ENCODE measurements around the gene JPH4. TPM values are rescaled to one million over a fixed set of nuclear protein-coding genes. Genes with fewer than 3 reads are reported as not detected.
"Not testable (repeated sequence)": the region's sequence is repeated elsewhere in the genome, so short reads cannot be mapped to it uniquely, and the experiment has no call there.

The JPH4 gene
- total RNA-seq, 4 donors from 2014 or later = 0.27 to 0.48 TPM; not detected in 2

- H3K4me1 ChIP-seq = peaks cover 0 to 11% (median 0%) of the 10 kb centered on the region in 4 donors
- no peak overlapping the region for H3K27ac ChIP-seq
- H3K9me3 ChIP-seq = no peaks in the 10 kb centered on the region
- intact Hi-C loops (cut with DNase I; ENCODE audit: low total_unique reads) (no loop called here), in situ Hi-C loops (cut with MboI; ENCODE audit: low pct_ligation_motif_present in 1 of 4, low pct_unique_long_range_greater_than_20kb in 1 of 4, low sequenced_read_pairs in 3 of 4) (no loop called here)
- no peak for DNase-seq
- no peak for TF ChIP-seq POLR2AphosphoS5 (IDR thresholded peaks at IDR 0.05)
- peak; percentile 63 to 77 (median 70) for TF ChIP-seq CTCF (IDR thresholded peaks at IDR 0.05)
- no peak for TF ChIP-seq POLR2A (IDR thresholded peaks at IDR 0.05)
- TF ChIP-seq EP300 (IDR thresholded peaks at IDR 0.05; ENCODE audit: low read depth) = no peak
- no peaks in the 10 kb centered on the region for H3K27me3 ChIP-seq
- H3K4me3 ChIP-seq = no peak overlapping the region
- no peaks in the 10 kb centered on the region for H3K36me3 ChIP-seq
- WGBS, 2 donors (ENCODE audit: low coverage in 1 of 2) = 24 to 51% methylated on average over 3 to 10 of the region's 10 CpGs
Observed at GRCh38 chr14:23539248-23540140, 39.1 kb downstream of the JPH4 start.

DNA sequence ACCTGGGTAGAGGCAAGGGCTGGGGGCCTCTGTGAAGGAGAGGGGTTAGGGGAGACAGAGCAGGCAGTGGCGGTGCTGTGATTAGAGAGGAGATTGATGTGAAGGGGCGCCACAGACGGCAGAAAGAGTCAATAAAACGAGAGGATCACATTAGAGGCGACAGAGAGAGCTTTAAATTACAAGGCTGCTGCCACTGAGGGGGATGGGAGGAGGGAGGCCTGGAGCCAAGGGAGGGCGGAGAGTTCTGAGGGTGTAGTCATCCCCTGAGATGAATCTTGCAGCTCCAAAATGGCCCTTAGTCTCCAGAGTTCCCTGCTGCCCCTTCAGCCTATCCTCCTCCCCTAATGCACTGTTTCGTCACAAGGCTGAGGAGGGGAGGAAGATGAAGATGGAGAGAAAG, 39.8 kb downstream of the JPH4 start:
- no peak overlapping the region for H3K4me3 ChIP-seq
- H3K4me1 ChIP-seq = peaks cover 0 to 9% (median 0%) of the 10 kb centered on the region in 4 donors
- no peaks in the 10 kb centered on the region for H3K27me3 ChIP-seq
- no peak for DNase-seq
- no peaks in the 10 kb centered on the region for H3K9me3 ChIP-seq
- intact Hi-C loops (cut with DNase I; ENCODE audit: low total_unique reads) = no loop called here
- 58 to 69% methylated on average over 7 of the region's 7 CpGs for WGBS, 2 donors (ENCODE audit: low coverage in 1 of 2)
- in situ Hi-C loops (cut with MboI; ENCODE audit: low pct_ligation_motif_present in 1 of 4, low pct_unique_long_range_greater_than_20kb in 1 of 4, low sequenced_read_pairs in 3 of 4) = no loop called here
- no peak overlapping the region for H3K27ac ChIP-seq
- H3K36me3 ChIP-seq = no peaks in the 10 kb centered on the region
- TF ChIP-seq CTCF (IDR thresholded peaks at IDR 0.05) (no peak), POLR2A (IDR thresholded peaks at IDR 0.05) (no peak), POLR2AphosphoS5 (IDR thresholded peaks at IDR 0.05) (no peak), EP300 (IDR thresholded peaks at IDR 0.05; ENCODE audit: low read depth) (no peak)

GRCh38 chr14:23538050-23538718, 40.4 kb downstream of the JPH4 start:
- 71 to 79% methylated on average over 8 to 10 of the region's 10 CpGs for WGBS, 2 donors (ENCODE audit: low coverage in 1 of 2)
- Histone ChIP-seq H3K4me1 (peaks cover 0 to 9% (median 0%) of the 10 kb centered on the region in 4 donors), H3K27ac (no peak overlapping the region), H3K36me3 (no peaks in the 10 kb centered on the region), H3K4me3 (no peak overlapping the region), H3K27me3 (no peaks in the 10 kb centered on the region), H3K9me3 (no peaks in the 10 kb centered on the region)
- in situ Hi-C loops (cut with MboI; ENCODE audit: low pct_ligation_motif_present in 1 of 4, low pct_unique_long_range_greater_than_20kb in 1 of 4, low sequenced_read_pairs in 3 of 4) = no loop called here
- intact Hi-C loops (cut with DNase I; ENCODE audit: low total_unique reads) = no loop called here
- no peak for DNase-seq
- no peak for TF ChIP-seq CTCF (IDR thresholded peaks at IDR 0.05)
- TF ChIP-seq POLR2A (IDR thresholded peaks at IDR 0.05) = no peak
- TF ChIP-seq POLR2AphosphoS5 (IDR thresholded peaks at IDR 0.05) = no peak
- TF ChIP-seq EP300 (IDR thresholded peaks at IDR 0.05; ENCODE audit: low read depth) = no peak

DNA sequence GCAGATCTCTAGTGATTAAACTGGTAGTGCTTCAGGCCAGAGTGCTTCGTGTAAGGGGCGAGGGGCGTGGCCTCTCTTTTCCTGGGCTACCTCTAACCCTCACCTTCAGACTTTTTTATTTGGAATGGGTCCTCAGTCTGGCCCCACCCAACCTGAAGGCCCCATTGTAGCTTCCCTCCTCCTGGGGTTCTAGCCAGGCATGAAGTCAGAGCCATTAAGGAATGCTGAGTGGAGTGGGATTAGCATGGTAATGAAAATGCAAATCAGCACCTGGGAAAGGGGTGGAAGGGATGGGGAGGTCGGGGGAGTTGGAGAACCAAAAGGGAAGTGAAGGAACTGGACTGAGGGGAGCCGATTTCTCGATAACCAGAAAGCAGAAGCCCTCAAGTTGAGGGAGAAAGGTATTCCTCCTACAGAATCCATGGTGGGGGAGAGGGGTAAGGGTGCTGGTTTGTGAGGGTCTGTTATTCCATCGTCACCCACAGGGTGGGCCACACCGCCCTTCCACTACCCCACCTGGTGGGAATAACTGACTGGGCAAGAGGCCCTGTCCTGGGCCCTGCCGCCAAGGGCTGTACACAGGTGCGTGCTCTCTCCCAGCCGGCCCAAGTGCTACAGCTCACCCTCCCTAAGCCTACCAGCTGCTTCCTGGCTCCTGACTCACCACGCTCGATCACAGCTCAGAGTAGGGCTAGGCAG, 41.1 kb downstream of the JPH4 start:
- H3K27me3 ChIP-seq = no peaks in the 10 kb centered on the region
- H3K27ac ChIP-seq = no peak overlapping the region
- in situ Hi-C loops (cut with MboI; ENCODE audit: low pct_ligation_motif_present in 1 of 4, low pct_unique_long_range_greater_than_20kb in 1 of 4, low sequenced_read_pairs in 3 of 4) = no loop called here
- H3K9me3 ChIP-seq = no peaks in the 10 kb centered on the region
- H3K4me3 ChIP-seq = no peak overlapping the region
- intact Hi-C loops (cut with DNase I; ENCODE audit: low total_unique reads) = no loop called here
- TF ChIP-seq POLR2A (IDR thresholded peaks at IDR 0.05) (no peak), CTCF (IDR thresholded peaks at IDR 0.05) (no peak), POLR2AphosphoS5 (IDR thresholded peaks at IDR 0.05) (no peak), EP300 (IDR thresholded peaks at IDR 0.05; ENCODE audit: low read depth) (no peak)
- H3K4me1 ChIP-seq = peaks cover 0 to 9% (median 0%) of the 10 kb centered on the region in 4 donors
- no peak for DNase-seq
- 79% methylated on average over 13 of the region's 13 CpGs; no CpG with 5 or more reads in 1 of the 2 donors for WGBS, 2 donors (ENCODE audit: low coverage in 1 of 2)
- H3K36me3 ChIP-seq = no peaks in the 10 kb centered on the region

GRCh38 chr14:23536906-23537305, 41.7 kb downstream of the JPH4 start:
- intact Hi-C loops (cut with DNase I; ENCODE audit: low total_unique reads) = not testable (repeated sequence)

More at GRCh38 chr14:23536906-23537305, 41.7 kb downstream of the JPH4 start:
- H3K9me3 ChIP-seq; in situ Hi-C loops (cut with MboI; ENCODE audit: low pct_ligation_motif_present in 1 of 4, low pct_unique_long_range_greater_than_20kb in 1 of 4, low sequenced_read_pairs in 3 of 4); H3K27ac ChIP-seq; H3K4me1 ChIP-seq; H3K4me3 ChIP-seq; H3K36me3 ChIP-seq; DNase-seq; H3K27me3 ChIP-seq: not testable (repeated sequence)
- 86 to 89% methylated on average over 5 to 6 of the region's 6 CpGs for WGBS, 2 donors (ENCODE audit: low coverage in 1 of 2)

Measured in transverse colon (tissue), 4 donors.